Fibroblast of the aortic adventitia (primary cell): ENCODE measurements around the gene CCDC34. TPM values are rescaled to one million over a fixed set of nuclear protein-coding genes. Genes with fewer than 3 reads are reported as not detected.
A peak's percentile ranks its signal among the peaks of the same experiment; 100 is the strongest.
"Not testable (repeated sequence)": the region's sequence is repeated elsewhere in the genome, so short reads cannot be mapped to it uniquely, and the experiment has no call there.

ENCODE experiments used
- DNase-seq: peaks from one replicate; pipeline ENCODE4 v3.0.0-alpha.2; 2010; ENCODE audit warnings: low read depth
- H3K4me3 ChIP-seq: 2 replicates; pipeline ENCODE4 v1.5.1; 2011; ENCODE audit warnings: low read depth, mild to moderate bottlenecking, control low read depth, low read length, moderate library complexity
- CTCF ChIP-seq: IDR thresholded peaks from 2 replicates; pipeline ENCODE4 v1.5.1; 2011; ENCODE audit warnings: mild to moderate bottlenecking, low read length, control low read depth, inconsistent platforms; ENCODE audit not compliant: insufficient read depth
- total RNA-seq: library from RNA; depleted of rRNA; stranded (reverse); fragments of >200 nt; gene quantifications from 2 replicates; pipeline ENCODE4 v1.2.3, GENCODE V29; 2012; ENCODE audit warnings: low replicate concordance

Gene CCDC34
- total RNA-seq, 1 donor: 10.7 TPM

GRCh38 chr11:27328614-27329013 is 34.4 kb downstream of the CCDC34 start:
- no peak for TF ChIP-seq CTCF
- DNase-seq: no peak

GRCh38 chr11:27327064-27327463 is 36.0 kb downstream of the CCDC34 start:
- H3K4me3 ChIP-seq, DNase-seq: not testable (repeated sequence)

More at GRCh38 chr11:27328614-27329013, 34.4 kb downstream of the CCDC34 start:
- H3K4me3 ChIP-seq: no peak overlapping the region

GRCh38 chr11:27322196-27322595 is 40.8 kb downstream of the CCDC34 start:
- not testable (repeated sequence) for DNase-seq, H3K4me3 ChIP-seq

- not testable (repeated sequence) for H3K4me3 ChIP-seq, DNase-seq
These were observed 41.7 kb downstream of the CCDC34 start for GRCh38 chr11:27321340-27321739.

GRCh38 chr11:27319072-27319471 is 43.9 kb downstream of the CCDC34 start:
- TF ChIP-seq CTCF: no peak
- peak; percentile 58 for DNase-seq
- H3K4me3 ChIP-seq: no peak overlapping the region

- no peak for TF ChIP-seq CTCF
- DNase-seq: peak; percentile 44
These were observed 45.3 kb downstream of the CCDC34 start for GRCh38 chr11:27317751-27318150.

GRCh38 chr11:27315836-27316235 is 47.2 kb downstream of the CCDC34 start:
- no peak for TF ChIP-seq CTCF
- peak; percentile 49 for DNase-seq
- no peak overlapping the region for H3K4me3 ChIP-seq

More at GRCh38 chr11:27317751-27318150, 45.3 kb downstream of the CCDC34 start:
- no peak overlapping the region for H3K4me3 ChIP-seq

GRCh38 chr11:27313157-27313821 is 49.7 kb downstream of the CCDC34 start:
- TF ChIP-seq CTCF: no peak
- H3K4me3 ChIP-seq: no peak overlapping the region
- peak; percentile 44 for DNase-seq

GRCh38 chr11:27312110-27312509 is 50.9 kb downstream of the CCDC34 start:
- H3K4me3 ChIP-seq: no peak overlapping the region
- no peak for TF ChIP-seq CTCF
- DNase-seq: no peak
